ENCODE data around the gene DNAJC4. TPM values are rescaled to one million over a fixed set of nuclear protein-coding genes. Genes with fewer than 3 reads are reported as not detected.

DNAJC4 gene
- total and polyA plus RNA-seq, 2 experiments from 2014 or later: 12.8 to 58.4 TPM

DNA sequence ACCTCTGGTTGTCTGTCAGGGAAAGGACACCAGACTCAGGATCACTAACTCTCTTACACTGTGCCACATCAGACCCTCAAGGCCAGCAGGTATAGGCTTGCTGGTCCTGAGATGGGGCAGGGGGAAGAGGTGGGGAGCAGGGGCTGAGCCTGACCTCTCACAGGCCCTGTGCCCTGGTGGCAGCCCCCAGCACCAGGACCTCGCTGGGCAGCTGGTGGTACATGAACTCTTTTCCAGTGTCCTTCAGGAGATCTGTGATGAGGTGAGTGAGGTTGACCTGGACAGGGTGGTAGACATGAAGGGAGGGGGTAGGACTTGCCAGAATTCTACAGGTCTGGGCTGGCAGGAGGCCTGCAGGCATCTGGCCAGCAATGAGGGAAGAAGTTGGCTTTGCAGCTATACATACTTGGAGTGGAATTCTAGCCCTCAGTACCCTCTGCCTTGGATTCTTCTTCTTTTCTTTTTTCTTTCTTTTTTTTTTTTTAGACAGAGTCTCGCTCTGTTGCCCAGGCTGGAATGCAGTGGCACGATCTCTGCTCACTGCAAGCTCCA lies 2.9 kb upstream of the DNAJC4 start:
- Histone ChIP-seq H2AFZ (no peak overlapping the region), H3K4me3 (no peak overlapping the region), H3K4me2 (peak overlapping the region; percentile 94)

DNA sequence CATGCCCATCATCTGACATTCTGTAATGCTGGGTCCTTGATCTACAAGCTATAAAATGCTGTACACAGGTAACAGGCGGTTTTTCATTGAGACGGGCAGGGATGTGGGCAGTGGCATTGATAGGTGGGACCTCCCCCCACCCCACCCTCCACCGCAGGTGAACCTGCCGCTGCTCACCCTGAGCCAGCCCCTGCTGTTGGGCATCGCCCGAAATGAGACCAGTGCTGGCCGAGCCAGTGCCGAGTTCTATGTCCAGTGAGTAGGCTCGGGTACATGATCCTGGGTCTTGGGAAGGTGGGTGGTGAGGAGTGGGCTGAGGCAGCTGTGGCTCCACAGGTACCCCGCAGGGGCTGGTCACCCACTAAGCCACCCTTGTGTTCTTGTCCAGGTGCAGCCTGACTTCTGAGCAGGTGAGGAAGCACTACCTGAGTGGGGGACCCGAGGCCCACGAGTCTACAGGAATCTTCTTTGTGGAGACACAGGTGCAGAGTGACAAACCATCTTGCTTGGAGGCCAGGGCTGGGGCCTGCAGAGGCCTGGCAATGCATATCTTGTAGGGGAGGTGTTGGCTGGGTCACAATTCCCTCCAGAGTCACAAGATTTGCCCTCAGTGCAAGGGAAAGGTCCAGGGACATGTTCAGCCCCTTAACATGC lies 1.1 kb upstream of the DNAJC4 start:
- H3K36me3 ChIP-seq (replicated peaks; ENCODE audit: insufficient read depth, low read depth): no peaks in the 10 kb centered on the region
- TF ChIP-seq, protein P1, sequence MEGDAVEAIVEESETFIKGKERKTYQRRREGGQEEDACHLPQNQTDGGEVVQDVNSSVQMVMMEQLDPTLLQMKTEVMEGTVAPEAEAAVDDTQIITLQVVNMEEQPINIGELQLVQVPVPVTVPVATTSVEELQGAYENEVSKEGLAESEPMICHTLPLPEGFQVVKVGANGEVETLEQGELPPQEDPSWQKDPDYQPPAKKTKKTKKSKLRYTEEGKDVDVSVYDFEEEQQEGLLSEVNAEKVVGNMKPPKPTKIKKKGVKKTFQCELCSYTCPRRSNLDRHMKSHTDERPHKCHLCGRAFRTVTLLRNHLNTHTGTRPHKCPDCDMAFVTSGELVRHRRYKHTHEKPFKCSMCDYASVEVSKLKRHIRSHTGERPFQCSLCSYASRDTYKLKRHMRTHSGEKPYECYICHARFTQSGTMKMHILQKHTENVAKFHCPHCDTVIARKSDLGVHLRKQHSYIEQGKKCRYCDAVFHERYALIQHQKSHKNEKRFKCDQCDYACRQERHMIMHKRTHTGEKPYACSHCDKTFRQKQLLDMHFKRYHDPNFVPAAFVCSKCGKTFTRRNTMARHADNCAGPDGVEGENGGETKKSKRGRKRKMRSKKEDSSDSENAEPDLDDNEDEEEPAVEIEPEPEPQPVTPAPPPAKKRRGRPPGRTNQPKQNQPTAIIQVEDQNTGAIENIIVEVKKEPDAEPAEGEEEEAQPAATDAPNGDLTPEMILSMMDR (IDR thresholded peaks at IDR 0.05; ENCODE audit: poor library complexity): no peak
- TF ChIP-seq EZH2 (IDR thresholded peaks at IDR 0.05; ENCODE audit: borderline replicate concordance) (no peak), EZH2phosphoT487 (IDR thresholded peaks at IDR 0.05; ENCODE audit: low read depth, severe bottlenecking, unreplicated experiment) (no peak)
- H4K20me1 ChIP-seq (ENCODE audit: insufficient read depth, poor library complexity, severe bottlenecking): no peaks in the 10 kb centered on the region
- no peaks in the 10 kb centered on the region for H3K27me3 ChIP-seq
- H2AFZ ChIP-seq: no peak overlapping the region
- WGBS (ENCODE audit: low lambda C conversion rate, missing lambda C conversion rate): 92% methylated on average over 11 of the region's 12 CpGs
- H3K9me3 ChIP-seq (ENCODE audit: low read depth): no peaks in the 10 kb centered on the region
- H3K4me1 ChIP-seq (ENCODE audit: insufficient read depth): peaks cover 22% of the 10 kb centered on the region
- DNase-seq (ENCODE audit: low spot score): no peak
- H3K4me3 ChIP-seq: no peak overlapping the region
- peak overlapping the region; percentile 45 for H3K27ac ChIP-seq
- H3K79me2 ChIP-seq: peaks cover 39% of the 10 kb centered on the region
- H3K9me2 ChIP-seq (replicated peaks; ENCODE audit: insufficient read depth): no peaks in the 10 kb centered on the region
- peak overlapping the region; percentile 97 for H3K4me2 ChIP-seq

More for the DNA sequence above, 2.9 kb upstream of the DNAJC4 start:
- TF ChIP-seq, protein P1 (IDR thresholded peaks at IDR 0.05; ENCODE audit: poor library complexity): no peak
- Histone ChIP-seq H3K9me2 (replicated peaks; ENCODE audit: insufficient read depth) (no peaks in the 10 kb centered on the region), H4K20me1 (ENCODE audit: insufficient read depth, poor library complexity, severe bottlenecking) (no peaks in the 10 kb centered on the region), H3K79me2 (peaks cover 34% of the 10 kb centered on the region), H3K27ac (no peak overlapping the region), H3K4me1 (ENCODE audit: insufficient read depth) (peaks cover 22% of the 10 kb centered on the region), H3K27me3 (no peaks in the 10 kb centered on the region), H3K9me3 (ENCODE audit: low read depth) (no peaks in the 10 kb centered on the region), H3K36me3 (replicated peaks; ENCODE audit: insufficient read depth, low read depth) (no peaks in the 10 kb centered on the region)
- WGBS (ENCODE audit: low lambda C conversion rate, missing lambda C conversion rate): 71% methylated on average over 2 of the region's 3 CpGs
- DNase-seq (ENCODE audit: low spot score): no peak

DNA sequence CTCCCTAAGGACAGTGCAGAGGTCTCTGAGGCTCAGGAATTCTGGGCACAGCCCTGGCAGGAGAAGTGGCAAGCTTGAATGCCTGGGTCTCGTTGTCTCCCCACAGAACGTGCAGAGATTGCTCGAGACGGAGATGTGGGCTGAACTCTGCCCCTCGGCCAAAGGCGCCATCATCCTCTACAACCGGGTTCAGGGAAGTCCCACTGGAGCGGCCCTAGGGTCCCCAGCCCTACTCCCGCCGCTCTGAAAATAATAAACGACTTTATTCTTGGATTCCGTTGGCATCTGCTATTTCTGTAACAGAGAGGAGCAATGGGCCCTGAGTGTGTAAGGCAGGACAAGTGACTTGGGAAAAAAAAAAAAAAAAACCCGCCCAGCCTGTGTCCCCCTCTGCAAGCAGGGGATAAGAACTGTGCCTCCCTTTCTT lies 591 bp upstream of the DNAJC4 start:
- no peak for TF ChIP-seq EZH2 (IDR thresholded peaks at IDR 0.05; ENCODE audit: borderline replicate concordance)
- TF ChIP-seq EZH2phosphoT487 (IDR thresholded peaks at IDR 0.05; ENCODE audit: low read depth, severe bottlenecking, unreplicated experiment): no peak
- TF ChIP-seq, protein P1 (IDR thresholded peaks at IDR 0.05; ENCODE audit: poor library complexity): no peak
- no peaks in the 10 kb centered on the region for H3K9me3 ChIP-seq (ENCODE audit: low read depth)
- H2AFZ ChIP-seq: peak overlapping the region; percentile 14
- H3K4me1 ChIP-seq (ENCODE audit: insufficient read depth): peaks cover 22% of the 10 kb centered on the region
- no peaks in the 10 kb centered on the region for H3K27me3 ChIP-seq
- H4K20me1 ChIP-seq (ENCODE audit: insufficient read depth, poor library complexity, severe bottlenecking): no peaks in the 10 kb centered on the region
- H3K4me2 ChIP-seq: peak overlapping the region; percentile 97
- 60% methylated on average over 13 of the region's 13 CpGs for WGBS (ENCODE audit: low lambda C conversion rate, missing lambda C conversion rate)
- DNase-seq (ENCODE audit: low spot score): no peak
- peak overlapping the region; percentile 45 for H3K27ac ChIP-seq
- peaks cover 39% of the 10 kb centered on the region for H3K79me2 ChIP-seq
- no peaks in the 10 kb centered on the region for H3K9me2 ChIP-seq (replicated peaks; ENCODE audit: insufficient read depth)
- H3K36me3 ChIP-seq (replicated peaks; ENCODE audit: insufficient read depth, low read depth): no peaks in the 10 kb centered on the region
- peak overlapping the region; percentile 9 for H3K4me3 ChIP-seq

Data from hepatocyte (in vitro differentiated cells).